CD8-positive, alpha-beta memory T cell (primary cell): ENCODE measurements around the gene FAF1. TPM values are rescaled to one million over a fixed set of nuclear protein-coding genes. Genes with fewer than 3 reads are reported as not detected.

ENCODE experiments used
- CTCF ChIA-PET: fragments of 350-600 bp; sonication (Branson Sonifier 250); formaldehyde crosslinking; loops from one replicate; lab custom pipeline; 2021; ENCODE audit warnings: antibody characterized with exemption; lab: Charles Lee
- POLR2A ChIA-PET: fragments of 350-600 bp; sonication (Branson Sonifier 250); formaldehyde crosslinking; loops from one replicate; lab custom pipeline; 2021; ENCODE audit warnings: antibody characterized with exemption; lab: Charles Lee
- DNase-seq, 5 donors: peaks; one replicate each; pipeline versions ENCODE4 v3.0.0 to v3.0.0-alpha.2; 2020 to 2022; ENCODE audit warnings: mixed read lengths in 1 of 5
- H3K27ac ChIP-seq: one replicate; pipeline ENCODE4 v1.7.0; 2013; ENCODE audit warnings: low read depth, mild to moderate bottlenecking, low read length, moderate library complexity
- H3K27me3 ChIP-seq: 2 replicates; pipeline ENCODE4 v1.7.0; 2013; ENCODE audit warnings: low read length, mild to moderate bottlenecking; ENCODE audit not compliant: insufficient read depth, poor library complexity, severe bottlenecking
- H3K36me3 ChIP-seq: 2 replicates; pipeline ENCODE4 v1.7.0; 2013; ENCODE audit warnings: mild to moderate bottlenecking, low read length, moderate library complexity; ENCODE audit not compliant: insufficient read depth
- H3K4me1 ChIP-seq: 2 replicates; pipeline ENCODE4 v1.7.0; 2013; ENCODE audit warnings: mild to moderate bottlenecking, low read length, moderate library complexity; ENCODE audit not compliant: insufficient read depth
- H3K4me3 ChIP-seq: 2 replicates; pipeline ENCODE4 v1.7.0; 2013; ENCODE audit warnings: mild to moderate bottlenecking, low read length
- H3K9me3 ChIP-seq: 2 replicates; pipeline ENCODE4 v1.7.0; 2013; ENCODE audit warnings: mild to moderate bottlenecking, low read length
- H3K27ac Mint-ChIP-seq, 8 donors: one replicate each; pipeline ENCODE4 v1.8.0; 2020 to 2021; ENCODE audit warnings: mixed read lengths in 8 of 8, mild to moderate bottlenecking in 6 of 8, inconsistent platforms in 3 of 8, moderate library complexity in 3 of 8
- H3K27me3 Mint-ChIP-seq, 2 donors: one replicate each; pipeline ENCODE4 v1.8.0; 2020 to 2021; ENCODE audit warnings: mixed read lengths in 2 of 2, mild to moderate bottlenecking in 1 of 2, moderate library complexity in 1 of 2
- H3K36me3 Mint-ChIP-seq, 3 donors: one replicate each; pipeline ENCODE4 v1.8.0; 2020 to 2021; ENCODE audit warnings: mixed read lengths in 3 of 3, inconsistent platforms in 1 of 3, mild to moderate bottlenecking in 1 of 3
- H3K4me1 Mint-ChIP-seq, 3 donors: one replicate each; pipeline ENCODE4 v1.8.0; 2020 to 2021; ENCODE audit warnings: mixed read lengths in 3 of 3, inconsistent platforms in 1 of 3, mild to moderate bottlenecking in 1 of 3
- H3K4me3 Mint-ChIP-seq, 7 donors: one replicate each; pipeline ENCODE4 v1.8.0; 2020 to 2021; ENCODE audit warnings: mixed read lengths in 7 of 7, mild to moderate bottlenecking in 6 of 7, moderate library complexity in 4 of 7, inconsistent platforms in 2 of 7
- H3K9me3 Mint-ChIP-seq, 5 donors: one replicate each; pipeline ENCODE4 v1.8.0; 2020 to 2022; ENCODE audit warnings: mixed read lengths in 5 of 5, mild to moderate bottlenecking in 3 of 5, moderate library complexity in 2 of 5, inconsistent platforms in 1 of 5
- polyA plus RNA-seq: library from polyadenylated mRNA; unstranded; fragments of 300-500 nt; fragmentation: Illumina TruSeq; gene quantifications from one replicate; pipeline ENCODE4 v1.2.3, GENCODE V29; 2021
- total RNA-seq, 2 experiments: library from RNA; stranded (reverse); gene quantifications; one replicate each; pipeline ENCODE4 v1.2.3, GENCODE V29; 2021

The FAF1 gene
- total and polyA plus RNA-seq, 3 experiments from 2014 or later = 66.4 to 87.1 (median 78.2) TPM

GRCh38 chr1:50995651-50996050 lies 35.6 kb upstream of the FAF1 start:
- no peaks in the 10 kb centered on the region for H3K36me3 ChIP-seq
- H3K27ac Mint-ChIP-seq = no peak overlapping the region
- H3K36me3 Mint-ChIP-seq = no peaks in the 10 kb centered on the region
- H3K4me1 Mint-ChIP-seq = no peaks in the 10 kb centered on the region
- no peaks in the 10 kb centered on the region for H3K9me3 ChIP-seq
- H3K4me1 ChIP-seq = no peaks in the 10 kb centered on the region
- H3K9me3 Mint-ChIP-seq = no peaks in the 10 kb centered on the region
- no peak overlapping the region for H3K4me3 Mint-ChIP-seq
- peaks cover 7 to 21% of the 10 kb centered on the region in 2 donors for H3K27me3 Mint-ChIP-seq
- POLR2A ChIA-PET = no interaction called here
- no peak overlapping the region for H3K4me3 ChIP-seq
- no peak for DNase-seq
- peaks cover 4% of the 10 kb centered on the region for H3K27me3 ChIP-seq
- no peak overlapping the region for H3K27ac ChIP-seq
- CTCF ChIA-PET = interaction anchor here (1.7 kb wide), 1 partner anchor 27 kb away, joined by 4 read pairs; no protein-coding TSS in a partner anchor

GRCh38 chr1:50994997-50995396 lies 34.9 kb upstream of the FAF1 start:
- no peak overlapping the region for H3K27ac ChIP-seq
- H3K4me1 Mint-ChIP-seq = no peaks in the 10 kb centered on the region
- CTCF ChIA-PET = no interaction called here
- H3K27me3 ChIP-seq = peaks cover 4% of the 10 kb centered on the region
- H3K4me3 Mint-ChIP-seq = no peak overlapping the region
- no peak overlapping the region for H3K4me3 ChIP-seq
- H3K9me3 ChIP-seq = no peaks in the 10 kb centered on the region
- H3K9me3 Mint-ChIP-seq = no peaks in the 10 kb centered on the region
- H3K36me3 ChIP-seq = no peaks in the 10 kb centered on the region
- H3K4me1 ChIP-seq = no peaks in the 10 kb centered on the region
- POLR2A ChIA-PET = no interaction called here
- no peak for DNase-seq
- H3K27ac Mint-ChIP-seq = no peak overlapping the region
- peaks cover 7 to 21% of the 10 kb centered on the region in 2 donors for H3K27me3 Mint-ChIP-seq
- no peaks in the 10 kb centered on the region for H3K36me3 Mint-ChIP-seq

- H3K4me1 Mint-ChIP-seq = no peaks in the 10 kb centered on the region
- Histone ChIP-seq H3K27ac (no peak overlapping the region), H3K36me3 (no peaks in the 10 kb centered on the region), H3K9me3 (no peaks in the 10 kb centered on the region), H3K4me1 (no peaks in the 10 kb centered on the region), H3K4me3 (no peak overlapping the region), H3K27me3 (peaks cover 4% of the 10 kb centered on the region)
- H3K27me3 Mint-ChIP-seq = peaks cover 7 to 23% of the 10 kb centered on the region in 2 donors
- no peaks in the 10 kb centered on the region for H3K9me3 Mint-ChIP-seq
- no peak overlapping the region for H3K27ac Mint-ChIP-seq
- ChIA-PET POLR2A (no interaction called here), CTCF (no interaction called here)
- DNase-seq = no peak
- no peaks in the 10 kb centered on the region for H3K36me3 Mint-ChIP-seq
- H3K4me3 Mint-ChIP-seq = no peak overlapping the region
These were observed 33.6 kb upstream of the FAF1 start for GRCh38 chr1:50993645-50994044.

GRCh38 chr1:50992532-50993318 lies 32.7 kb upstream of the FAF1 start:
- no peaks in the 10 kb centered on the region for H3K36me3 ChIP-seq
- ChIA-PET CTCF (no interaction called here), POLR2A (no interaction called here)
- H3K27me3 ChIP-seq = peaks cover 4% of the 10 kb centered on the region
- no peak overlapping the region for H3K4me3 Mint-ChIP-seq
- DNase-seq = no peak
- H3K4me1 ChIP-seq = no peaks in the 10 kb centered on the region
- H3K27ac ChIP-seq = no peak overlapping the region
- H3K9me3 ChIP-seq = no peaks in the 10 kb centered on the region
- H3K27me3 Mint-ChIP-seq = peaks cover 7 to 23% of the 10 kb centered on the region in 2 donors
- H3K36me3 Mint-ChIP-seq = no peaks in the 10 kb centered on the region
- no peaks in the 10 kb centered on the region for H3K9me3 Mint-ChIP-seq
- H3K4me3 ChIP-seq = no peak overlapping the region
- H3K4me1 Mint-ChIP-seq = no peaks in the 10 kb centered on the region
- no peak overlapping the region for H3K27ac Mint-ChIP-seq

- Histone ChIP-seq H3K27ac (no peak overlapping the region), H3K4me1 (no peaks in the 10 kb centered on the region), H3K9me3 (no peaks in the 10 kb centered on the region), H3K27me3 (peaks cover 4% of the 10 kb centered on the region), H3K4me3 (no peak overlapping the region), H3K36me3 (no peaks in the 10 kb centered on the region)
- no peaks in the 10 kb centered on the region for H3K9me3 Mint-ChIP-seq
- DNase-seq = no peak
- no peak overlapping the region for H3K4me3 Mint-ChIP-seq
- no peak overlapping the region for H3K27ac Mint-ChIP-seq
- ChIA-PET POLR2A (no interaction called here), CTCF (no interaction called here)
- H3K4me1 Mint-ChIP-seq = peaks cover 0 to 6% (median 6%) of the 10 kb centered on the region in 3 donors
- peaks cover 7 to 26% of the 10 kb centered on the region in 2 donors for H3K27me3 Mint-ChIP-seq
- no peaks in the 10 kb centered on the region for H3K36me3 Mint-ChIP-seq
These were observed 29.6 kb upstream of the FAF1 start for GRCh38 chr1:50989694-50990093.

GRCh38 chr1:50986653-50987052 lies 26.6 kb upstream of the FAF1 start:
- no peak for DNase-seq
- Histone ChIP-seq H3K27ac (no peak overlapping the region), H3K4me1 (no peaks in the 10 kb centered on the region), H3K9me3 (no peaks in the 10 kb centered on the region), H3K36me3 (no peaks in the 10 kb centered on the region), H3K4me3 (no peak overlapping the region), H3K27me3 (no peaks in the 10 kb centered on the region)
- peaks cover 3 to 8% (median 6%) of the 10 kb centered on the region in 3 donors for H3K4me1 Mint-ChIP-seq
- CTCF ChIA-PET = no interaction called here
- no peak overlapping the region for H3K27ac Mint-ChIP-seq
- H3K9me3 Mint-ChIP-seq = no peaks in the 10 kb centered on the region
- POLR2A ChIA-PET = interaction anchor here (0.9 kb wide), 1 partner anchor 14 kb away, joined by 4 read pairs; no protein-coding TSS in a partner anchor
- H3K36me3 Mint-ChIP-seq = no peaks in the 10 kb centered on the region
- H3K4me3 Mint-ChIP-seq = no peak overlapping the region
- peaks cover 1 to 12% of the 10 kb centered on the region in 2 donors for H3K27me3 Mint-ChIP-seq

GRCh38 chr1:50985094-50985493 lies 25.0 kb upstream of the FAF1 start:
- peaks cover 4 to 8% (median 6%) of the 10 kb centered on the region in 3 donors for H3K4me1 Mint-ChIP-seq
- no peak overlapping the region for H3K4me3 Mint-ChIP-seq
- Histone ChIP-seq H3K4me3 (no peak overlapping the region), H3K36me3 (no peaks in the 10 kb centered on the region), H3K27me3 (no peaks in the 10 kb centered on the region), H3K4me1 (no peaks in the 10 kb centered on the region), H3K27ac (no peak overlapping the region), H3K9me3 (no peaks in the 10 kb centered on the region)
- POLR2A ChIA-PET = no interaction called here
- H3K9me3 Mint-ChIP-seq = no peaks in the 10 kb centered on the region
- peaks cover 1 to 12% of the 10 kb centered on the region in 2 donors for H3K27me3 Mint-ChIP-seq
- CTCF ChIA-PET = no interaction called here
- no peaks in the 10 kb centered on the region for H3K36me3 Mint-ChIP-seq
- peak overlapping the region in 1 of 8 donors; percentile 31 for H3K27ac Mint-ChIP-seq
- no peak for DNase-seq

GRCh38 chr1:50983219-50983802 lies 23.2 kb upstream of the FAF1 start:
- H3K4me3 Mint-ChIP-seq = no peak overlapping the region
- ChIA-PET POLR2A (no interaction called here), CTCF (no interaction called here)
- H3K27me3 ChIP-seq = no peaks in the 10 kb centered on the region
- H3K36me3 ChIP-seq = no peaks in the 10 kb centered on the region
- no peak for DNase-seq
- H3K4me1 ChIP-seq = peaks cover 3% of the 10 kb centered on the region
- peaks cover 0 to 4% (median 0%) of the 10 kb centered on the region in 3 donors for H3K36me3 Mint-ChIP-seq
- H3K9me3 ChIP-seq = no peaks in the 10 kb centered on the region
- no peak overlapping the region for H3K27ac ChIP-seq
- H3K27me3 Mint-ChIP-seq = peaks cover 1 to 19% of the 10 kb centered on the region in 2 donors
- H3K27ac Mint-ChIP-seq = no peak overlapping the region
- no peaks in the 10 kb centered on the region for H3K9me3 Mint-ChIP-seq
- H3K4me1 Mint-ChIP-seq = peaks cover 14 to 18% (median 17%) of the 10 kb centered on the region in 3 donors
- H3K4me3 ChIP-seq = no peak overlapping the region
